ENCODE results near the gene KCNQ1.

DNA sequence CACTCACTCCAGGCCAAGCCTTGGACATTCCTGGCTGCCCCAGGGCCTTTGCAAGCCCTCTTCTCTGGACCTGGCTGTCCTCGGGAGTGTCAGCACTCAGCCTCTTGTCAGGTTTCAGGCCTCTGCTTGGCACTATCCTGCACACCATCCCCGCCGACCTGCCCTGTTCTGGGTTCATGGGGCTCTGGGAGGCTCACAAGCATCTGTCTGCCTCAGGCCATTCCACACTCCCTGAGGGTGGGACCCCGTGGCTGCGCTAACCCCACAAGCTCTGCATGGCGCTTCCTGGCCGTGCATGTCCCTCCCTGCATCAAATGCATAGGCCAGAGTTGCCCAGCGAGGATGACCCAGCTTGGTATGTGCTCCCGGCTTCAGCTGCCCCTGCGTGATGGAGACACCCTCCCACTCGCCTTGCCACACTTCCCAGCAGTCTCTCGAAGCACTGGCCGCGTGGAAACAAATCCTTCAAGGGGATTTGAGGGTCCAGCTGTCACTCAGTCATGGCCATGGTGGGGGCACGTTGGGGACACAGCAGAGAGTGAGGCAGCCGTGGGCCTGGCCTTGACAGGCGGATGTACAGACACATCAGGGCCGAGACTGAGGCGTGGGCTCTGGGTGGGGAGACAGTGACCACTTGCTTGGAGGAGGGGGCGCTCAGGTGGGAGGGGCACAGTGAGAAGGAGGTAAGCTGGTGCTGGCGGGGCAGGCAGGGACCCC lies 87.3 kb downstream of the KCNQ1 start:
- TF ChIP-seq EZH2 (IDR thresholded peaks at IDR 0.05; ENCODE audit: borderline replicate concordance, low read depth, low read length, severe bottlenecking) = no peak
- no peak for TF ChIP-seq CTCF (IDR thresholded peaks at IDR 0.05; ENCODE audit: borderline replicate concordance, extremely low read depth, low read length, poor library complexity, severe bottlenecking)
